SK-N-SH (cell line): Measurements from ENCODE around the gene TTC32. TPM values are rescaled to one million over a fixed set of nuclear protein-coding genes. Genes with fewer than 3 reads are reported as not detected.

ENCODE experiments used
- CTCF ChIA-PET: fragments of 300-600, 350-600 bp; formaldehyde crosslinking; extraction: SDS; loops from one replicate; lab custom pipeline; 2021; lab: Yijun Ruan, JAX
- POLR2A ChIA-PET: fragments of 350-600 bp; sonication (Branson Sonifier 250); formaldehyde crosslinking; extraction: SDS; loops from one replicate; lab custom pipeline; 2020; ENCODE audit warnings: antibody characterized with exemption, inconsistent platforms; lab: Yijun Ruan, JAX
- DNase-seq: peaks from one replicate; pipeline ENCODE4 v3.0.0; 2012
- H2AFZ ChIP-seq: fragments of 200-600 bp; sonication (generic); 2 replicates; pipeline ENCODE4 v1.8.1; 2016; ENCODE audit warnings: antibody characterized with exemption, mild to moderate bottlenecking, low read depth
- H3F3A ChIP-seq: fragments of 200-600 bp; sonication (generic); replicated peaks from 2 replicates; pipeline ENCODE3; 2016; ENCODE audit warnings: antibody characterized with exemption, mild to moderate bottlenecking; ENCODE audit not compliant: insufficient read depth
- H3K27ac ChIP-seq, 2 experiments: fragments of 200-500 bp in 1 of 2; fragments of 200-600 bp in 1 of 2; sonication (Bioruptor generic) in 1 of 2; sonication (generic), shearing (Covaris generic) in 1 of 2; 2 replicates each; pipeline versions ENCODE4 v1.5.1 to v1.6.1; 2014 to 2016; ENCODE audit warnings: low read depth in 2 of 2, inconsistent platforms in 1 of 2, low read length in 1 of 2, mild to moderate bottlenecking in 1 of 2, mixed read lengths in 1 of 2
- H3K27me3 ChIP-seq: fragments of 200-600 bp; sonication (generic), shearing (Covaris generic); 2 replicates; pipeline ENCODE4 v1.6.1; 2016; ENCODE audit warnings: mixed run types; ENCODE audit not compliant: insufficient read depth
- H3K36me3 ChIP-seq, 2 experiments: fragments of 200-500 bp in 1 of 2; fragments of 200-600 bp in 1 of 2; sonication (Bioruptor generic) in 1 of 2; sonication (generic) in 1 of 2; replicated peaks in 1 of 2; 2 replicates each; pipeline versions ENCODE3 to v1.5.1; 2014 to 2016; ENCODE audit warnings: low read length in 1 of 2, mild to moderate bottlenecking in 1 of 2; ENCODE audit not compliant: insufficient read depth in 2 of 2, control insufficient read depth in 1 of 2
- H3K4me1 ChIP-seq, 2 experiments: fragments of 200-500 bp in 1 of 2; fragments of 200-600 bp in 1 of 2; sonication (Bioruptor generic) in 1 of 2; sonication (generic), shearing (Covaris generic) in 1 of 2; 2 replicates each; pipeline versions ENCODE4 v1.5.1 to v1.6.1; 2014 to 2016; ENCODE audit warnings: low read depth in 1 of 2, low read length in 1 of 2, mixed run types in 1 of 2; ENCODE audit not compliant: insufficient read depth in 2 of 2, control insufficient read depth in 1 of 2
- H3K4me2 ChIP-seq: fragments of 200-600 bp; sonication (generic), shearing (Covaris generic); 2 replicates; pipeline ENCODE4 v1.6.1; 2017; ENCODE audit warnings: mixed run types
- H3K4me3 ChIP-seq, 2 experiments: fragments of 200-500 bp in 1 of 2; fragments of 200-600 bp in 1 of 2; sonication (Bioruptor generic) in 1 of 2; sonication (generic), shearing (Covaris generic) in 1 of 2; 2 replicates each; pipeline versions ENCODE4 v1.5.1 to v1.8.1; 2014 to 2016; ENCODE audit warnings: low read depth in 2 of 2, inconsistent platforms in 1 of 2, low read length in 1 of 2, mild to moderate bottlenecking in 1 of 2, mixed read lengths in 1 of 2, moderate library complexity in 1 of 2
- H3K79me2 ChIP-seq: fragments of 200-600 bp; sonication (generic); 2 replicates; pipeline ENCODE4 v1.8.1; 2017; ENCODE audit warnings: mild to moderate bottlenecking; ENCODE audit not compliant: insufficient read depth
- H3K9ac ChIP-seq: fragments of 200-600 bp; sonication (generic); 2 replicates; pipeline ENCODE4 v1.6.1; 2017; ENCODE audit warnings: mixed run types
- H3K9me2 ChIP-seq: fragments of 200-600 bp; sonication (generic); 2 replicates; pipeline ENCODE4 v1.6.1; 2017; ENCODE audit warnings: mixed run types
- H3K9me3 ChIP-seq: fragments of 200-600 bp; sonication (generic); 2 replicates; pipeline ENCODE4 v1.6.1; 2017; ENCODE audit warnings: mixed run types, mild to moderate bottlenecking, moderate library complexity
- H4K20me1 ChIP-seq: fragments of 200-600 bp; sonication (generic); 2 replicates; pipeline ENCODE4 v1.6.1; 2017; ENCODE audit warnings: mild to moderate bottlenecking, mixed run types; ENCODE audit not compliant: insufficient read depth
- CTCF ChIP-seq: fragments of 200-600 bp; sonication (generic); IDR thresholded peaks from 2 replicates; pipeline ENCODE4 v1.6.1; 2017; ENCODE audit warnings: antibody characterized with exemption, mild to moderate bottlenecking, moderate library complexity
- ELF1 ChIP-seq: IDR thresholded peaks from 2 replicates; pipeline ENCODE4 v1.4.0; 2012
- IRF3 ChIP-seq: fragments of 150-350 bp; IDR thresholded peaks from 2 replicates; pipeline ENCODE4 v1.6.1; 2016; ENCODE audit warnings: mild to moderate bottlenecking, low read depth, low read length
- MAX ChIP-seq: IDR thresholded peaks from 2 replicates; pipeline ENCODE4 v1.4.0; 2012; ENCODE audit warnings: low read depth
- PBX3 ChIP-seq: IDR thresholded peaks from 2 replicates; pipeline ENCODE4; 2012
- POLR2AphosphoS5 ChIP-seq: IDR thresholded peaks from 2 replicates; pipeline ENCODE4 v1.6.1; 2012; ENCODE audit warnings: low read depth, low read length
- RCOR1 ChIP-seq: fragments of 150-350 bp; IDR thresholded peaks from 2 replicates; pipeline ENCODE4 v1.6.1; 2017; ENCODE audit warnings: antibody characterized with exemption, low read length
- SMC3 ChIP-seq: IDR thresholded peaks from 2 replicates; pipeline ENCODE4 v1.6.1; 2012; ENCODE audit warnings: low read depth, low read length, improper control_type of control experiment
- TAF1 ChIP-seq: IDR thresholded peaks from 2 replicates; pipeline ENCODE4 v1.6.1; 2012; ENCODE audit warnings: low read depth, mild to moderate bottlenecking, low read length, moderate library complexity, borderline replicate concordance
- USF1 ChIP-seq: IDR thresholded peaks from 2 replicates; pipeline ENCODE4 v1.4.0; 2012; ENCODE audit warnings: low read depth, borderline replicate concordance
- USF2 ChIP-seq: fragments of 150-350 bp; IDR thresholded peaks from 2 replicates; pipeline ENCODE4 v1.6.1; 2017; ENCODE audit warnings: antibody characterized with exemption, low read length, low read depth, borderline replicate concordance
- WGBS: methylation state at CpG from one replicate; pipeline ENCODE4 v1.1.6; 2017; ENCODE audit warnings: low lambda C conversion rate; 5-methylcytosine and 5-hydroxymethylcytosine counted together
- polyA plus RNA-seq, 3 experiments: library from polyadenylated mRNA; depleted of rRNA; stranded (reverse); fragments of >200 nt; gene quantifications; 2 replicates each; pipeline ENCODE4 v1.2.3, GENCODE V29; 2012

The TTC32 gene
- polyA plus RNA-seq, 1 of the 3 experiments (the other 2 are of a cell fraction): 9.1 TPM

GRCh38 chr2:19857806-19858205 lies 44.0 kb downstream of the TTC32 start:
- H3K4me2 ChIP-seq: no peak overlapping the region
- no peaks in the 10 kb centered on the region for H3K79me2 ChIP-seq
- no peaks in the 10 kb centered on the region for H3K4me1 ChIP-seq
- no peak for DNase-seq
- no peak overlapping the region for H2AFZ ChIP-seq
- H3K4me3 ChIP-seq: no peak overlapping the region
- H3K27ac ChIP-seq: no peak overlapping the region
- H3F3A ChIP-seq: no peaks in the 10 kb centered on the region
- ChIA-PET POLR2A (no interaction called here), CTCF (interaction anchor here (0.7 to 1.2 kb wide), 2 partner anchors 14 to 1338 kb away, joined by 3 read pairs; no protein-coding TSS in a partner anchor)
- peaks cover 17% of the 10 kb centered on the region for H3K27me3 ChIP-seq
- H3K9me3 ChIP-seq: no peaks in the 10 kb centered on the region
- no peak overlapping the region for H3K9ac ChIP-seq
- H4K20me1 ChIP-seq: no peaks in the 10 kb centered on the region
- H3K9me2 ChIP-seq: no peaks in the 10 kb centered on the region
- 76% methylated on average over 15 of the region's 15 CpGs for WGBS
- no peak for TF ChIP-seq PBX3
- TF ChIP-seq USF1: no peak
- TF ChIP-seq MAX: no peak
- no peak for TF ChIP-seq POLR2AphosphoS5
- TF ChIP-seq SMC3: no peak
- no peak for TF ChIP-seq CTCF
- no peak for TF ChIP-seq TAF1
- no peak for TF ChIP-seq RCOR1
- no peak for TF ChIP-seq ELF1
- TF ChIP-seq USF2: no peak
- TF ChIP-seq IRF3: no peak
- TF ChIP-seq, all 33 proteins: peak for 0
- no peaks in the 10 kb centered on the region for H3K36me3 ChIP-seq
